ENCODE data around the gene PCDHGC4.

Gene PCDHGC4

DNA sequence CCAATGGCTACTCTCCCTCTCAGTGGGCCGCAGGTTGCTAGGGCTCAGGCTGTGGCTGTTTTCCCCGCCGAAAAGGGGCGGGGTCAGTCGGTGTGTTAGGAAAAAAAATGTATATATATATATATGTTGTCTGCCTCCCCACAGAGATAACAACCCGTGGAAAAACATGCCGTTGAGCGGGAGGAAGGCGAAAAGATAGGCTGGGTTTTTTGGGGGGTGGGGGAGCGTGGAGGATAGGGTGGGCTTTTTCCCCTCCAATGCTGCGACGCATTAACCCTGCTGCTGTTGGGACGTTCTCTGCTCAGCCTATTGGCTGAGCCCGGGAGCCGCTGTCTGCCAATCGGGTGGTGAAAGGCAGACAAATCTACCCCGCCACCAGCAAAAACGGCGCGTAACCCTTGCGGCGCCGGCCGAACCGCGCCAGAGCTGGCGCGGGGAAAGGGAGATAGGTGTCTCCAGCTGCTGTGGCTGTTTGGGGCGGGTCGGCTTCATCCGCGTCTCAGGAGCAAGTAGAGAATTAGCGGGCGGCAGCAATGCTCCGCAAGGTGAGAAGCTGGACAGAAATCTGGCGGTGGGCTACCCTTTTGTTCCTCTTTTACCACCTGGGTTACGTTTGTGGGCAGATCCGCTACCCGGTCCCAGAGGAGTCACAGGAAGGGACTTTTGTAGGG lies at the start of gene PCDHGC4:
Gene PCDHGC4 (plus strand): TSS at position 390 of the 671 bp plus-strand sequence. CDS start 144 bp downstream, at position 534.
- DNase-seq (ENCODE audit: low read depth): no peak

DNA sequence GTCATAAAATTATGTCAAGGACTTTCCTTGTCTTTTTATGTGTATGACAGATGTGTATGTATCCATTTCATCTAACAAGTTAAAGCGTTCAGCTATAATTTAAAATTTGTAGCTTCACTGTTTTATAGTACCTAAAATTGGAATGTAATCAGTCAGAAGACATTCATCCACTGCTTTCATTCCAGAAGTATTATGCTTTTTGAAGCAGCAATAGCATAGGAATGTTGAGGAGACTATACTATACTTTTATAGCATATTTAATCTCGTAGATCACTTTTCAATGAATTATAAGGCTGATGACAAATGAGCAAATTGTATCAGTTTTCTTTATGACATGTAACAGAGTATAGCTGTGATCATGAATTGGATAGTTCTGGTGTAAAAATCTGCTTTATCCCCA lies 47.6 kb upstream of the PCDHGC4 start:
- DNase-seq (ENCODE audit: low read depth): no peak

DNA sequence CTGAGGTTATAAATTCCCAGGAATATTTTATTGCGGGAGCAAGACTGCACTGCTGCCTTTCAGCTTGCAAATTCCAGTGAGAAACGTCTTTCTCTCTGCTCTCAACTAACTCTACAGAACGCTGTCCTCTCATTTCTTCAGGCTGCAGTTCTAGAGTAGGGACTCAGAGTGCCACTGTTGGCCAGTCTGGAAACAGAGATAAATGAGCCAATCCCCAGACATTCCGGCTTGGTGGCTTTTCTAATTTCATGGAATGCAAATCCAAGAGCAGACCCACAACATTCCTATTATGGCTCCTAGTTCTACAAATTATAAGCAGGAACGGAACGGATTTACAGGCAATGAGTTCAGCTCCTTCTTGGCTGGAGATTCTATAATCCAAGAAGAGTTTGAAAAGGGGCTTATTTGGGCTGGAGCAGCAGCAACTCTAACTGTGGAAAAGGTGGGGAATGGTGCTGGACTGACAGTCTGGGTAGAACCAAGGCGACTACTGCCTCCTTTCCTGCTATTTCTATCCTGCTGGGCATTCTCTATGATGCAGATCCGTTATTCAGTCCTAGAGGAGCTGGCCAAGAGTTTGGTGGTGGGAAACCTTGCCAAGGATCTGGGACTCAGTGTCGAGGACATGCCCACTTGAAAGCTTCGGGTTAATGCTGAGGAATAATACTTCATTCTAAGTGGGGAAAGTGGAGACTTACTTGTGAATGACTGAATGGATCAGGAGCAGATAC lies 45.3 kb upstream of the PCDHGC4 start:
- DNase-seq (ENCODE audit: low read depth): no peak

DNA sequence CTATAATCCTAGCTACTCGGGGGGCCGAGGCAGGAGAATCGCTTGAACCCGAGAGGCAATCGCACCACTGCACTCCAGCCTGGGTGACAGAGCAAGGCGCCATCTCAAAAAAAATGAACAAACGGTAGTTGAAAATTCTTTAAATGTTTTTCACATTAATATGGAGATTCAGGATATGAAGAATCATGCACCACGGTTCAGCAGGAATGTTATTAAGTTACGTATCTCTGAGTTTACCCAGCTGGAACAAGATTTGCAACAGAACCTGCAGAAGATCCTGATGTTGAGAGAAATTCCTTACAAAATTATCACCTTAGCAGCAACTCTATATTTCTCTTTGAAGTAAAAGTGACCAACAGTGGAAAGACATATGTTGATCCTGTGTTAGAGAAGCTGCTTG lies 44.5 kb upstream of the PCDHGC4 start:
- DNase-seq (ENCODE audit: low read depth): no peak

DNA sequence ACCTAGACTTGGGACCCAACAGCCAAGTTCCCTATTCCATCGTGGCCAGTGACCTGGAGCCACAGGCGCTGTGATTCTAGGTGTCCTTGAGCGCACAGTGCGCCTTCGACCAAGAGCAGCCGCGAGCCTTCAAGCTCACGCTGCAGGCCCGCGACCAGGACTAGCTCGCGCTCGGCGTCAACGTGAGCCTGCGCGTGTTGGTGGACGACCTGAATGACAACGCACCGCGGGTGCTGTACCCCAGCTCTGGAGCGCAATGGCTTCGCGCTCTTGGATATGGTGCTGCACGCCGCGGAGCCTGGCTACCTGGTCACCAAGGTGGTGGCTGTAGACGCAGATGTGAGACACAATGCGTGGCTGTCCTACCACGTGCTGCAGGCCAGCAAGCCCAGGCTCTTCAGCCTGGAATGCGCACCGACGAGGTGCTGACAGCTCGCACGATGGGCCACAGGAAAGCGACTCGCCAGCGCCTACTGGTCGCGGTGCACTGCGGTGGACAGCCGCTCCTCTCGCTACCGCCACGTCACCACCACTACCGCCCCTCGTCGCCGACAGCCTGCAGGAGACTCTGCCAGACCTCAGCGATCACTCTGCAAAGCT lies 43.2 kb upstream of the PCDHGC4 start:
- no peak for DNase-seq (ENCODE audit: low read depth)

DNA sequence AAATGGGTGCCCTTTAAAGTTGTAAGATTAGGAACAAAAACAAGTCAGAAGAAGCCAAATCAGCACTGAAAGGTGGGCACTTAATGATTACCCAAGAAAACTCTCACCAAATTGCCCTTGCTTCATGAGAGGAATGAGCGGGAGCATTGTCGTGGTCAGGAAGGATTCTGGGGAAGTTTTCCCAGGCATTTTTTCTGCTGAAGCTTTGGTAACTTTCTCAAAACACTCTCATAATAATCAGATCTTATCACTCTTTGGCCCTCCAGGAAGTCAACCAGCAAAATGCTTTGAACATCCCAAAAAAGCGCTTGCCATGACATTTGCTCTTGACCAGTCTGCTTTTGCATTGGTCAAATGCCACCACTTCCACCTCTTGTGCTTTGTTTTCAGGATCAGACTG lies 19.5 kb upstream of the PCDHGC4 start:
- DNase-seq (ENCODE audit: low read depth): no peak

DNA sequence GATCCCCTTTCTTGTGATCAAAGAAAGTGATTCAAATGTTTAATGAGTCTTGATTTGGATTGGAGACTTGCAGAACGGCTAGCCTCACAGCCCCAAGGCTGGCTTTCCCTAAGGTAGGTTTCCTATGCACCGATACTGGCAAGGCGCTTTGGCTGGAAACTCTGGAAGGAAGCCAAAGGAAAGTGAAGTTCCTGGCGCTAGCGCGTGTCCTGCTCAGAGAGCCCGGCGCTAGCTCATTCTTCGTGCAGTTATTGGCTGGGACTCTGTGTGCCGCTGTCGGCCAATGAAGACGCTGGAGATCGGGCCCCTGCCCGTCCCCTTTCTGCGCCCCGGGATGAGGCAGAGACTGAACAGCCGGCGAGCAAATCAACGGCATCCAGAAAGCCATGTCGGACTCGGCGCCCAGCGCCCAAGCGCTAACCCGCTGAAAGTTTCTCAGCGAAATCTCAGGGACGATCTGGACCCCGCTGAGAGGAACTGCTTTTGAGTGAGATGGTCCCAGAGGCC lies 9.2 kb upstream of the PCDHGC4 start, which contains the start of gene PCDHGC3:
Gene PCDHGC3 (plus strand): TSS at position 342 of the 507 bp plus-strand sequence. CDS start 151 bp downstream, at position 493.
- no peak for DNase-seq (ENCODE audit: low read depth)

DNA sequence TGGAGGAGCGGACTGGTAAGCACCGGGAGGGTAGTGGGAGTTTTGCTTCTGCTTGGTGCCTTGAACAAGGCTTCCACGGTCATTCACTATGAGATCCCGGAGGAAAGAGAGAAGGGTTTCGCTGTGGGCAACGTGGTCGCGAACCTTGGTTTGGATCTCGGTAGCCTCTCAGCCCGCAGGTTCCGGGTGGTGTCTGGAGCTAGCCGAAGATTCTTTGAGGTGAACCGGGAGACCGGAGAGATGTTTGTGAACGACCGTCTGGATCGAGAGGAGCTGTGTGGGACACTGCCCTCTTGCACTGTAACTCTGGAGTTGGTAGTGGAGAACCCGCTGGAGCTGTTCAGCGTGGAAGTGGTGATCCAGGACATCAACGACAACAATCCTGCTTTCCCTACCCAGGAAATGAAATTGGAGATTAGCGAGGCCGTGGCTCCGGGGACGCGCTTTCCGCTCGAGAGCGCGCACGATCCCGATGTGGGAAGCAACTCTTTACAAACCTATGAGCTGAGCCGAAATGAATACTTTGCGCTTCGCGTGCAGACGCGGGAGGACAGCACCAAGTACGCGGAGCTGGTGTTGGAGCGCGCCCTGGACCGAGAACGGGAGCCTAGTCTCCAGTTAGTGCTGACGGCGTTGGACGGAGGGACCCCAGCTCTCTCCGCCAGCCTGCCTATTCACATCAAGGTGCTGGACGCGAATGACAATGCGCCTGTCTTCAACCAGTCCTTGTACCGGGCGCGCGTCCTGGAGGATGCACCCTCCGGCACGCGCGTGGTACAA lies 8.5 kb upstream of the PCDHGC4 start:
- no peak for DNase-seq (ENCODE audit: low read depth)

DNA sequence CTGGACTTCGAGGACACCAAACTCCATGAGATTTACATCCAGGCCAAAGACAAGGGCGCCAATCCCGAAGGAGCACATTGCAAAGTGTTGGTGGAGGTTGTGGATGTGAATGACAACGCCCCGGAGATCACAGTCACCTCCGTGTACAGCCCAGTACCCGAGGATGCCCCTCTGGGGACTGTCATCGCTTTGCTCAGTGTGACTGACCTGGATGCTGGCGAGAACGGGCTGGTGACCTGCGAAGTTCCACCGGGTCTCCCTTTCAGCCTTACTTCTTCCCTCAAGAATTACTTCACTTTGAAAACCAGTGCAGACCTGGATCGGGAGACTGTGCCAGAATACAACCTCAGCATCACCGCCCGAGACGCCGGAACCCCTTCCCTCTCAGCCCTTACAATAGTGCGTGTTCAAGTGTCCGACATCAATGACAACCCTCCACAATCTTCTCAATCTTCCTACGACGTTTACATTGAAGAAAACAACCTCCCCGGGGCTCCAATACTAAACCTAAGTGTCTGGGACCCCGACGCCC lies 7.7 kb upstream of the PCDHGC4 start:
- DNase-seq (ENCODE audit: low read depth): no peak

DNA sequence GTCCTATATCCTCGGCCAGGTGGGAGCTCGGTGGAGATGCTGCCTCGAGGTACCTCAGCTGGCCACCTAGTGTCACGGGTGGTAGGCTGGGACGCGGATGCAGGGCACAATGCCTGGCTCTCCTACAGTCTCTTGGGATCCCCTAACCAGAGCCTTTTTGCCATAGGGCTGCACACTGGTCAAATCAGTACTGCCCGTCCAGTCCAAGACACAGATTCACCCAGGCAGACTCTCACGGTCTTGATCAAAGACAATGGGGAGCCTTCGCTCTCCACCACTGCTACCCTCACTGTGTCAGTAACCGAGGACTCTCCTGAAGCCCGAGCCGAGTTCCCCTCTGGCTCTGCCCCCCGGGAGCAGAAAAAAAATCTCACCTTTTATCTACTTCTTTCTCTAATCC lies 7.0 kb upstream of the PCDHGC4 start:
- no peak for DNase-seq (ENCODE audit: low read depth)

DNA sequence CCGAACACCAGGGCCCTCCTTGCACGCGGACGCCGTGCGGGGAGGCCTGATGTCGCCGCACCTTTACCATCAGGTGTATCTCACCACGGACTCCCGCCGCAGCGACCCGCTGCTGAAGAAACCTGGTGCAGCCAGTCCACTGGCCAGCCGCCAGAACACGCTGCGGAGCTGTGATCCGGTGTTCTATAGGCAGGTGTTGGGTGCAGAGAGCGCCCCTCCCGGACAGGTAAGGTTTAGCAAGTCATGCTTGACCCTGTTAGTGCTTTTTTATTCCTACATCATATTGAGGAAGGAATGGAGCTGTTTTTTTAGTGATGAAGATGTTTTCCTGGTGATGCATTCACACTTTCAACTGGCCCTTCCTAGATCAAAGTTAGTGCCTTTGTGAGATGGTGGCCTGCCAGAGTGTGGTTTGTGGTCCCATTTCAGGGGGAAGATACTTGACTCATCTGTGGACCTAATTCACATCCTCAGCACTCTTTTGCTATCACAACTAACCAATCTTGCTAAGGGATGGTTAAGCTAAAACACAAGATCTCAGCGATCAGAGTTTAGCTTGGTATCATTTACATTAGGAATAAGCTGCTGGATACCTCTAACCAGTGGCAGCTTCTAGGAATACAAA lies 6.4 kb upstream of the PCDHGC4 start:
- no peak for DNase-seq (ENCODE audit: low read depth)

DNA sequence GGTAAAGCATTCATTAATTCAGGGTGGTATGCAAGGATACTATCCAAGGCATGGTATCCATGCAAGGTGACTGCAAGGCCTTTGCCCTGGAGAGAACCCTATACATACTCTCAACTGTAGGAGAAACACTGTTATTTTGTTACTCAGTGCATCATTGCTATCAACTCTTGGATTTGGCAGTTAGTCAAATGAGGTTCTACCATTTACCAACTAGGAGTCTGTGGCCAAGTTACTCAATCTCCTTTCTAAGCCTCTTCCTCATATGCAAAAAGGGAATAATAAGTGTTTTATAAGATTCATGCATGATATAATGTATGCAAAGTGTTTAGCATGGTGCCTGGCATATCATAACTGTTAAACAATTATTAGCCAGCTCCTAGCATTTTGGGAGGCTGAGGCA lies 5.1 kb upstream of the PCDHGC4 start:
- no peak for DNase-seq (ENCODE audit: low read depth)

DNA sequence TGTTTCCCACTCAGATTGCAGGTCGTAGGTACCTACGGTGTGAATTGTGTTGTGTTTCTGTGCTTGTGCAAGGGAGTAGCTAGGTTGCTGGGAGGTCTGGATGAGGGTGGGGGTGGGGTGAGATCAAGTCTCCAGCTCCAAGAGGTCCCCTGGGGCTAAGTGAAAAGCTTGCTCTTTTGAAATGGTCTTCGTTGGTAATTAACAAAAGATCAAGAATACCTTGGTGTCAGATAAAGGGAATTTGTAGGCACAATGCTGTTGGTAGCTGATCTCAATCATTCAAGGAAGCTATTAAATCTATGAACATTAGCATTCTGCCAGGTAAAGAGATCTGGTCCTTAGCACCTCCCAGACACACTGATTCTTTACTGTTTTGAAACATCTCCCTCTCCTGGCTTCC lies 928 bp upstream of the PCDHGC4 start:
- no peak for DNase-seq (ENCODE audit: low read depth)

DNA sequence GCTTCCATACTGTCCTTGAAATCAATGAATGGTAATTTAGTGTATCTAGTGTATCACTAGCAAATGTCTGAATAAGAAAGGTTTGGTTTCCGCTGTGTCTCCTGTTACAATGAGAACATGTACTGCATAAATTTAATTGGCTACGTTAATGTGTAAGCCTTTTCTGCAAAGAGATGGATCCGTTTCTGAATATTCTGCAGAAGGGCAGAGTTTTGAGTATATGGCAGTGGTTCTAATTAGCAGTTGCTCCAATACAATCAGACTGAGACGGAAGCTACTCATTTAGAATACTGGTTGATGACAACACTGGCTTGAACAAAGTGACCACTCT lies 555 bp upstream of the PCDHGC4 start:
- DNase-seq (ENCODE audit: low read depth): no peak

DNA sequence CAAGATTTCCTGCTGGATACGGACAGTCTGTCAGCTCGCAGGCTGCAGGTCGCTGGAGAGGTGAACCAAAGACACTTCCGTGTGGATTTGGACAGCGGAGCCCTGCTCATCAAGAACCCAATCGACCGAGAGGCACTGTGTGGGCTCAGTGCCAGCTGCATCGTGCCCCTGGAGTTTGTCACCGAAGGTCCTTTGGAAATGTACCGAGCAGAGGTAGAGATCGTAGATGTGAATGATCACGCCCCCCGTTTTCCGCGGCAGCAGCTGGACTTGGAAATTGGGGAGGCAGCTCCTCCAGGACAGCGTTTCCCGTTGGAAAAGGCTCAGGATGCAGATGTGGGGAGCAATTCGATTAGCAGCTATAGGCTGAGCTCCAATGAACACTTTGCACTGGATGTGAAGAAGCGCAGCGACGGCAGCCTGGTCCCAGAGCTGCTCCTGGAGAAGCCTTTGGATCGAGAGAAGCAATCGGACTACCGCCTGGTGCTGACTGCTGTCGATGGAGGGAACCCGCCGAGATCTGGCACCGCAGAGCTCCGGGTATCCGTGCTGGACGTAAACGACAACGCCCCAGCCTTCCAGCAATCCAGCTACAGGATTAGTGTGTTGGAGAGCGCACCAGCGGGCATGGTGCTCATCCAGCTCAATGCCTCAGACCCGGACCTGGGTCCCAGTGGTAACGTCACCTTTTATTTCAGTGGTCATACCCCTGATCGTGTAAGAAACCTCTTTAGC lies 658 bp downstream of the PCDHGC4 start:
- no peak for DNase-seq (ENCODE audit: low read depth)

DNA sequence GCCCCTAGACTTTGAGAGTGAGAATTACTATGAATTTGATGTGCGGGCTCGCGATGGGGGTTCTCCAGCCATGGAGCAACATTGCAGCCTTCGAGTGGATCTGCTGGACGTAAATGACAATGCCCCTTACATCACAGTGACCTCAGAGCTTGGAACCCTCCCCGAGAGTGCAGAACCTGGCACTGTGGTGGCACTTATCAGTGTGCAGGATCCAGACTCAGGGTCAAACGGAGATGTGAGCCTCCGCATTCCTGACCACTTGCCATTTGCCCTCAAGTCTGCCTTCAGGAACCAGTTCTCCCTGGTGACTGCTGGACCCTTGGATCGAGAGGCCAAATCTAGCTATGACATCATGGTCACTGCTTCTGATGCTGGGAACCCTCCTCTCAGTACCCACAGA lies 1.3 kb downstream of the PCDHGC4 start:
- no peak for DNase-seq (ENCODE audit: low read depth)

DNA sequence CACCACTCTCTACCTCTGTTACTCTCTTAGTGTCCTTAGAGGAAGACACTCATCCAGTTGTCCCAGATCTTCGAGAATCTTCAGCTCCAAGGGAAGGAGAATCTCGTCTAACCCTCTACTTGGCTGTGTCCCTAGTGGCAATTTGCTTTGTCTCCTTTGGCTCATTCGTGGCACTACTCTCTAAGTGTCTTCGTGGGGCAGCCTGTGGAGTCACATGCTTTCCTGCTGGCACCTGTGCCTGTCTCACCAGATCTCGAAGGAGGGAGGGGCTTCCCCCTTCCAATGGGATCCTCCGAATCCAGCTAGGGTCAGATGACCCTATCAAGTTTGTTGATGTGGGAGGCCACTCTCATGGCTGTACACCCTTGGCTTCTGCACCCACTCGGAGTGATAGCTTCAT lies 2.3 kb downstream of the PCDHGC4 start:
- no peak for DNase-seq (ENCODE audit: low read depth)

DNA sequence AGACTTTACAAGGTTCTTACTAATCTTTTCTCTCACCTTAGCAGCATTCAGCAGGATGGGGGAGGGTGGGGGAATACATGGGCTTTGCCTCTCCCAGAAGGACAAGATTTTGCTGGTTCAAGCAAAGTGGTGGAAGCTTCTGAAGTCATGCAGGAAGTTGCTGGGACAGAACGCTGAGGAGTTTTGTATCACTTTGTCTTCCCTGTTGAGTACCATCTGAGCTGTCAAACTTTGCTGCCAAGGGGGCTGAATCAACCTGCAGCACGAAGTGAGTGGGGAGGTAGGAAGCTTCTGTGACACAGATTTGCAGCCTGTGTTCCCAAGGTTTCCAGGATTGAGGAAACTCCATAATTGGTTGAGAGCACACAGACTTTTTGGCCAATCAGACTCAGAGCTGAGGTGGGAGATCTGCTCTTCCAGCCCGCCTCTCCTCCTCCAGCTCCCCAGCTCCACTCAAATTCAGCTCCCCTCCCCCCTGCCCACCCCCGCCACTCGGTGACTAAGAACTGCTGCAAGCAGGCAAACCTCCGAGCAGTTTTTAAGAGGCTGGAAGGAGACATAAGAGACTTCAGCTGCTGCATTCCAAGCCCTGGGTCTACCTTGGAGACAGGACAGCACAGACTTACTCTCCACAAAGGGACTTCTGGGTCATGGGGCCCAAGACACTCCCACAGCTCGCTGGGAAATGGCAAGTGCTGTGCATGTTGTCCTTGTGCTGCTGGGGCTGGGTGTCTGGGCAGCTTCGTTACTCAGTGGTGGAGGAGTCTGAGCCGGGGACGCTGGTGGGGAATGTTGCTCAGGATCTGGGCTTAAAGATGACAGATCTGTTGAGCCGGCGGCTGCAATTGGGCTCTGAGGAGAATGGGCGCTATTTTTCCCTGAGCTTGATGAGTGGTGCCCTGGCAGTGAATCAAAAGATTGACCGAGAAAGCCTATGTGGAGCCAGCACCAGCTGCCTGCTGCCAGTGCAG lies 4.0 kb downstream of the PCDHGC4 start, which contains the start of gene PCDHGC5:
Gene PCDHGC5 (plus strand): TSS at position 491 of the 971 bp plus-strand sequence. CDS start 160 bp downstream, at position 651.
- no peak for DNase-seq (ENCODE audit: low read depth)

DNA sequence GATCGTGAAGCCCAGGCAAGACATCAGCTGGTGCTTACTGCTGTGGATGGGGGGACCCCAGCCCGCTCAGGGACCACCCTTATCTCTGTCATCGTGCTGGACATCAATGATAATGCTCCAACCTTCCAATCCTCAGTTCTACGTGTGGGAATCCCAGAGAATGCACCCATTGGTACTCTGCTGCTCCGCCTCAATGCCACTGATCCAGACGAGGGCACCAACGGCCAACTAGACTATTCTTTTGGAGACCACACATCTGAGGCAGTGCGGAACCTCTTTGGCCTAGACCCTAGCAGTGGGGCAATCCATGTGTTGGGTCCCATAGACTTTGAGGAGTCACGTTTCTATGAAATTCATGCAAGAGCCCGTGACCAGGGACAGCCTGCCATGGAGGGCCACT lies 5.0 kb downstream of the PCDHGC4 start:
- DNase-seq (ENCODE audit: low read depth): no peak

DNA sequence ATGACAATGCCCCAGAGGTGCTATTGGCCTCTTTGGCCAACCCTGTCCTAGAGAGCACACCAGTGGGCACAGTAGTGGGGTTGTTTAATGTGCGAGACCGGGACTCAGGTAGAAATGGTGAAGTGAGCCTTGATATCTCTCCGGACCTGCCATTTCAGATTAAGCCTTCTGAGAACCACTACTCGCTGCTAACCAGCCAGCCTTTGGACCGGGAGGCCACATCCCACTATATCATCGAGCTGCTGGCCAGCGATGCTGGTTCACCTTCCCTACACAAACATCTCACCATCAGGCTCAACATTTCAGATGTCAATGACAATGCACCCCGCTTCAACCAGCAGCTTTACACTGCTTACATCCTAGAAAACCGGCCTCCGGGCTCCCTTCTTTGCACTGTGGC lies 5.4 kb downstream of the PCDHGC4 start:
- no peak for DNase-seq (ENCODE audit: low read depth)
